ENCODE data around the gene AICDA. TPM values are rescaled to one million over a fixed set of nuclear protein-coding genes. Genes with fewer than 3 reads are reported as not detected.

AICDA gene
- total RNA-seq, 8 experiments from 2014 or later: 0.52 TPM; not detected in 6

DNA sequence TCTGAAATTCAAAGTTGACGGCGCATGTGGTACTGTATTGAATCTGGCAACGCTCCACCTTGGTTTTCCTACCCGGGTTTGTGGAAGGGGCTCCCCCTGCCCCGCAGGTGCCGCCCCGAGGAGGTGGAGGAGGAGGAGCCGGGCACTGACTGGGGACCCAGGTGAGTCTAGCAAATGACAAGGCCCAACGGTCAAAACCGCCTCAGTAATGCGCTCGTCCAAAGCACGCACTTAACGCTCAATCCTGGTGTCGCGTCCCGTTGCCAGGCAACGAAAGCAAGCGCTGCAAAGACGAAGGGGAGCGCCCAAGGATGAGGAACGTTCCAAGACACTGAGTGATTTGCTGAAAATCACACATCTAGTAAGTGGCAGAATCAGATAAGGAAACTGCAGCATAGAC is 48.0 kb downstream of the AICDA start:
- Histone ChIP-seq H3K4me1 (replicated peaks in 1 of 2) (no peaks in the 10 kb centered on the region), H3K27ac (no peak overlapping the region), H3K4me3 (no peak overlapping the region)
- in situ Hi-C loops (cut with MboI; ENCODE audit: low pct_unique_long_range_greater_than_20kb in 2 of 9, low sequenced_read_pairs in 9 of 9, unreplicated experiment in 9 of 9): no loop called here
- WGBS, 10 experiments: 60 to 89% (median 73%) methylated on average over 3 to 11 of the region's 22 CpGs; no CpG with 5 or more reads in 4 of the 10 experiments
- peak in 1 of 8 experiments; percentile 26 for ATAC-seq (replicated peaks in 6 of 8)

DNA sequence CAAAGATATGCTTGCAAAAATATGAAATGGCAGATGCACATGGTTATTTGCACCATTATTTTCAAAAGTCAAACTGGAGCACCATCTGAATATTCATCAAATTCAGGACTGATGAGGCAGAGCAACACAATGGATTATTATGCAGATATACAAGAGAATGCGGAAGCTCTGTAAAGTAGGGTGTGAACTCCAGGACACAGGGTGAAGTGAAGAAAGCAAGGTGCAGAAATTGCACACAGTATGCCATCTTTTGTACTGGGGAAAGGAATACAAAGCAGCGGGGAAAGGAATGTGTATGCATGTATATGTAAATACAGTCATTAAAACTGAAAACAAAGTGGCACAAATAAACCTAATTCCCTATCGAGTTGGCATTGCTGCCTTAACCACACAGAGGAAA is 49.3 kb downstream of the AICDA start:
- 5 to 71% (median 47%) methylated on average over 1 to 3 of the region's 3 CpGs; no CpG with 5 or more reads in 2 of the 10 experiments for WGBS, 10 experiments
- in situ Hi-C loops (cut with MboI; ENCODE audit: low pct_unique_long_range_greater_than_20kb in 2 of 9, low sequenced_read_pairs in 9 of 9, unreplicated experiment in 9 of 9): no loop called here
- Histone ChIP-seq H3K27ac (no peak overlapping the region), H3K4me3 (no peak overlapping the region), H3K4me1 (replicated peaks in 1 of 2) (no peaks in the 10 kb centered on the region)
- peak in 3 of 8 experiments; percentile 68 to 82 (median 77) for ATAC-seq (replicated peaks in 6 of 8)

DNA sequence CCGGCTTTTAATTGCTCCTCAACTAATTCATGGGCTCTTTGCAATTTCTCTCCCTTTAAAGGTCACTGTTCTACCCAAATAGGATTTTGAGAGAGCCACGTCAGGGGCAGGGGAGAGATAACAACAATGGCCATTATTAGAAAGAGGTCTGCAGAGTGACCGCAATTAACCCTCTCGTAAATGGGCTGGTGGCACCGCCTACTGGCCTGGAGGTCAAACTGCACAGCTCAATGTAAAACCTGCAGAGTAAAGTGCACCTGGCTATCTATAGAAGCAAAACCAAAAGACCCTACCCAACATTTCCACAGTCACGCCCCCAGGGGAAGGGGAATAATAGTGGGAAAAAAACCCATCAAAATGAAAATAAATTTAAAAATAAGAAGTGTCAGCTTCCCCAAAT is 50.3 kb downstream of the AICDA start:
- no peak for ATAC-seq (replicated peaks in 6 of 8)
- in situ Hi-C loops (cut with MboI; ENCODE audit: low pct_unique_long_range_greater_than_20kb in 2 of 9, low sequenced_read_pairs in 9 of 9, unreplicated experiment in 9 of 9): no loop called here
- H3K27ac ChIP-seq: no peak overlapping the region

DNA sequence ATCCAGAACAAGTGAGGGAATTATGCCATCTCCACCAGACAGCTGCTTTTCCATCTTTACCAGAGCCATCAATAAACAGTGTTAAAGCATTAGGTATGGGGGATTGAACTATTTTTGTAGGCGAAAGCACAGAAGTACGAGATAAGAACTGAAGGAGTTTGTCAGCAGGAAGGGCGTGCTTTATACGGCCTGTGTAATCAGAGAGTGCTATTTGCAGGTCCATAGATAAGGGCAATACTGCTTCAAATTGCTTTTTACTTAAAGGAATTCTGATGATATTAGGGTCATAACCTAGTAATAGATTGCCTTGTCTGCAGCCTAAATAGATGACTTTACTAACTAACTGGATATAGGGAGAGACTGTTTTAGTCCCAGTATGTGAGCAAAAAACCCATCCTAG is 51.6 kb downstream of the AICDA start:
- 29 to 100% (median 89%) methylated on average over 1 to 4 of the region's 4 CpGs; no CpG with 5 or more reads in 1 of the 10 experiments for WGBS, 10 experiments

More for the DNA sequence above, 50.3 kb downstream of the AICDA start:
- Histone ChIP-seq H3K4me1 (replicated peaks in 1 of 2) (no peaks in the 10 kb centered on the region), H3K4me3 (no peak overlapping the region)
- 54 to 100% (median 88%) methylated on average over 2 to 6 of the region's 6 CpGs; no CpG with 5 or more reads in 2 of the 10 experiments for WGBS, 10 experiments

DNA sequence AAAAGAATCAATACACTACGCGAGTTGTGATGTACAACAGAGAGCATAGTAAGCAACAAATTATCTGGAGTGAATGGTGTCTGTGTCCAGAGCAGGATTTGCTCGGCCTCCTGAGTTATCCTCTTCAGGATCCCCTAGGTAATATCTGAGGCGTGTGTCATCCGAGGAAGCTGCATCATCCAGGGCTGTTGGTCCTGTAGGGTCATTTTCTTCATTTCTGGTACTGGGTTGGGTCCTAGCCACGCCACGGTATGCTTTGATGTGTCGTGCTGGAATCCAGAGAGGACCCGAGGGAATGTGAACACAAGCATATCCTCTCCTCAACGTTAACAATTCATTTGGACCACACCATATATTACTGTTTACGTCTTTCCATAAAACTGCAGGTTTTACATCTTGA is 53.0 kb downstream of the AICDA start:
- WGBS, 10 experiments: 16 to 100% (median 92%) methylated on average over 1 to 8 of the region's 11 CpGs; no CpG with 5 or more reads in 1 of the 10 experiments
- no peak for ATAC-seq (replicated peaks in 6 of 8)

More for the DNA sequence above, 51.6 kb downstream of the AICDA start:
- H3K27ac ChIP-seq: no peak overlapping the region
- in situ Hi-C loops (cut with MboI; ENCODE audit: low pct_unique_long_range_greater_than_20kb in 2 of 9, low sequenced_read_pairs in 9 of 9, unreplicated experiment in 9 of 9): no loop called here
- H3K4me3 ChIP-seq: no peak overlapping the region
- H3K4me1 ChIP-seq (replicated peaks in 1 of 2): no peaks in the 10 kb centered on the region
- ATAC-seq (replicated peaks in 6 of 8): no peak

DNA sequence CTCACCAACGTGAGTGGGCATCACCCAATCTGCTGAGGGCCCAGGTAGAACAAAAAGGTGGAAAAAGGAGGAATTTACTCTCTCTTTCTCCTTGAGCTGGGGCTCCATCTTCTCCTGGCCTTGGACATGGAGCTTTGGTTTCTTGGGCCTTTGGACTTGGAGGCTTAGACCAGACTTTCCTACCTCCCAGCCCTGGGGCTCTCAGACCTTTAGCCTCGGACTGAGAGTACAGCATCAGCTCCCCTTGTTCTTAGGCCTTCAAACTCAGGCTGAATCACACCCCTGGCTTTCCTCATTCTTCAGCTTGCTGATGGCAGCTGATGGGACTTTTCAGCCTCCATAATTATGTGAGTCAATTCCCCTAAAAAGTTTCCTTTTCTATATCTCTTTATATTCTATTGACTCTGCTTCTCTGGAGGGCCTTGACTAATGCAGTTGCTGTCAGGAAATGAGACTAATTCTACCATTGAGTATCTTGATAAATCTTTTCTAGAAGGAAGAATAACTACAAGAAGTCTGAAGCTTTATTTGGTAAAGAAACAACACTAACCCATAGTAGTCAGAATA is 56.0 kb downstream of the AICDA start:
- WGBS, 10 experiments: 0 to 100% (median 80%) methylated on average over 1 to 2 of the region's 2 CpGs; no CpG with 5 or more reads in 5 of the 10 experiments
- no peak for ATAC-seq (replicated peaks in 6 of 8)
- Histone ChIP-seq H3K4me1 (replicated peaks in 1 of 2) (no peaks in the 10 kb centered on the region), H3K27ac (no peak overlapping the region), H3K4me3 (no peak overlapping the region)
- in situ Hi-C loops (cut with MboI; ENCODE audit: low pct_unique_long_range_greater_than_20kb in 2 of 9, low sequenced_read_pairs in 9 of 9, unreplicated experiment in 9 of 9): no loop called here

More for the DNA sequence above, 53.0 kb downstream of the AICDA start:
- Histone ChIP-seq H3K27ac (no peak overlapping the region), H3K4me1 (replicated peaks in 1 of 2) (no peaks in the 10 kb centered on the region), H3K4me3 (no peak overlapping the region)
- in situ Hi-C loops (cut with MboI; ENCODE audit: low pct_unique_long_range_greater_than_20kb in 2 of 9, low sequenced_read_pairs in 9 of 9, unreplicated experiment in 9 of 9): no loop called here

DNA sequence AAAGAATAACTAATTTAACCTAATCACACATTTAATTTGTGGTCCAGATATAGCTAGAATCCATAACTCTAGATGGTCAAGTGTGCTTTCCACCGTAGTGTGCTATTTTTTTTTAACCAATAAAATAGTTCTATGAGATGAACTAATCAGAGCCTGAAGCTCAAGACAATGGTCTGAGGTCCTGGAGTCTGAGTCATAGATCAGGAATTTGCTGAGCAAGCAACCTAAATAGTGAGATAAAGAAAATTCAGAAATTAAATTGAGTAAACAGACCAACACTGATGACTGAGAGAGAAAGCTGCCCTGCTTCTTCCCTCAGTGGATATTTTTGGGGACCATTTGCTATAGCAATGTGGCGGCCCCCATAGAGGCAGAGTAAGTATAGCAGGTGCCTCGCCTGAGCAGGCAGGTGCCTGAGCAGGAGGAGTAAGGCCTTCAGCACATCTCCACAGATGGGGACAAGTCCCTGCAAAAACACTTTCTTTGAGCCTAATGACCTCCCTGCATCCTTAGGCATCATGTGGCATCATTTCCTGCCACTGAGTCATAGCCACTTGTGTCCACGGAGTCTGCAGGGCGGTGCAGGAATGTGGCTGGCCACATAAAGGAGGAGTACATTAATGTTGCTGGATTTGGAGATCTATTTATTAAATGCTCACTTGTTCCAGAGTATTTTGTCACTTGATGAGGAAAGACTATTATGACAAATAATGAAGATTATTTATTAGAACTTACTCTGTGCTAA is 58.0 kb downstream of the AICDA start:
- ATAC-seq (replicated peaks in 6 of 8): peak in 2 of 8 experiments; percentile 42 to 46
- Histone ChIP-seq H3K4me1 (replicated peaks in 1 of 2) (no peaks in the 10 kb centered on the region), H3K27ac (no peak overlapping the region), H3K4me3 (no peak overlapping the region)
- in situ Hi-C loops (cut with MboI; ENCODE audit: low pct_unique_long_range_greater_than_20kb in 2 of 9, low sequenced_read_pairs in 9 of 9, unreplicated experiment in 9 of 9): no loop called here
- WGBS, 10 experiments: 39 to 93% (median 75%) methylated on average over 1 to 5 of the region's 5 CpGs; no CpG with 5 or more reads in 1 of the 10 experiments

DNA sequence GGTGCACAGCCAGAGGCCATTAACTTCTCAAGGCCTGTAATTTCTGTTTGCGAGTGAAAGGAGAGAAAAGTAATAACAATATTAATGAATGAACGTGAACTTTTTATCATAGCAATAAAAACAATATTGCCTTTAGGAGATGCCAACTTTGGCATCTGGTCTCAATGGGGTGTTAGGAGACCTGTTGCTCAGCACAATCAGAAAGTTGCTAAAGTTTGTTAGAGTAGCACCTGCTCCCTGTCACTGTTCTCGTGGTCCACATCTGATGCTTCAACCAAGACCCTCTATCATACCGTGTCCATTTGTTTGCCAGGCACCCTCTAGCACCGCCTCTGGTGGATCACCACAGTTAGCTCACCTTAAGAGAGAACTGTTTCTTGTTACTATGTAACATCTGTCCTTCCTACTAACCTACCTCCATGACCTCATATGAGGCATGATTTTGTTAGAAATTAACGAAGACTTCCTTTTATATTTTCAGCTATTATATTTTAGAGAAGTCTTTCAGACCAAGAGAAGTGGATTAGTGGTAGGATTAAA is 59.5 kb downstream of the AICDA start:
- WGBS, 10 experiments: 0 to 100% (median 77%) methylated on average over 1 to 5 of the region's 6 CpGs
- no peak overlapping the region for H3K4me3 ChIP-seq
- H3K4me1 ChIP-seq (replicated peaks in 1 of 2): no peaks in the 10 kb centered on the region
- H3K27ac ChIP-seq: no peak overlapping the region
- in situ Hi-C loops (cut with MboI; ENCODE audit: low pct_unique_long_range_greater_than_20kb in 2 of 9, low sequenced_read_pairs in 9 of 9, unreplicated experiment in 9 of 9): no loop called here
- ATAC-seq (replicated peaks in 6 of 8): peak in 1 of 8 experiments; percentile 19

Other genes with a start within 250 kb of the AICDA start
- under 1 TPM in 1 of 8 experiments, not detected in 7; 0.11 TPM for gene CLEC6A, start 156.9 kb downstream of the AICDA start, total RNA-seq
- gene CLEC4D, start 99.4 kb downstream of the AICDA start, total RNA-seq: under 1 TPM in 2 of 8 experiments, not detected in 6; 0.11 to 0.38 TPM
- gene CLEC4E, start 72.0 kb downstream of the AICDA start, total RNA-seq: under 1 TPM in 6 of 8 experiments, not detected in 2; 0.09 to 0.90 (median 0.38) TPM
- gene MFAP5, start 50.0 kb upstream of the AICDA start, total RNA-seq: 1 to 10 TPM in 1 of 8 experiments, under 1 TPM in 4, not detected in 3; 0.66 to 1.9 (median 0.81) TPM
- gene RIMKLB, start 85.1 kb upstream of the AICDA start, total RNA-seq: 100 to 1,000 TPM in 3 of 8 experiments, 10 to 100 TPM in 5; 19.3 to 109 (median 71.1) TPM
- gene A2ML1, start 209.8 kb upstream of the AICDA start, total RNA-seq: 1 to 10 TPM in 2 of 8 experiments, under 1 TPM in 5, not detected in 1; 0.33 to 1.7 (median 0.55) TPM